SK-N-SH (cell line): Measurements from ENCODE around the gene MRTFB. TPM values are rescaled to one million over a fixed set of nuclear protein-coding genes. Genes with fewer than 3 reads are reported as not detected.

Experiments
- CTCF ChIA-PET: fragments of 300-600, 350-600 bp; formaldehyde crosslinking; extraction: SDS; loops from one replicate; lab custom pipeline; 2021; lab: Yijun Ruan, JAX
- POLR2A ChIA-PET: fragments of 350-600 bp; sonication (Branson Sonifier 250); formaldehyde crosslinking; extraction: SDS; loops from one replicate; lab custom pipeline; 2020; ENCODE audit warnings: antibody characterized with exemption, inconsistent platforms; lab: Yijun Ruan, JAX
- DNase-seq: peaks from one replicate; pipeline ENCODE4 v3.0.0; 2012
- H2AFZ ChIP-seq: fragments of 200-600 bp; sonication (generic); 2 replicates; pipeline ENCODE4 v1.8.1; 2016; ENCODE audit warnings: antibody characterized with exemption, mild to moderate bottlenecking, low read depth
- H3F3A ChIP-seq: fragments of 200-600 bp; sonication (generic); replicated peaks from 2 replicates; pipeline ENCODE3; 2016; ENCODE audit warnings: antibody characterized with exemption, mild to moderate bottlenecking; ENCODE audit not compliant: insufficient read depth
- H3K27ac ChIP-seq, 2 experiments: fragments of 200-500 bp in 1 of 2; fragments of 200-600 bp in 1 of 2; sonication (Bioruptor generic) in 1 of 2; sonication (generic), shearing (Covaris generic) in 1 of 2; 2 replicates each; pipeline versions ENCODE4 v1.5.1 to v1.6.1; 2014 to 2016; ENCODE audit warnings: low read depth in 2 of 2, inconsistent platforms in 1 of 2, low read length in 1 of 2, mild to moderate bottlenecking in 1 of 2, mixed read lengths in 1 of 2
- H3K27me3 ChIP-seq: fragments of 200-600 bp; sonication (generic), shearing (Covaris generic); 2 replicates; pipeline ENCODE4 v1.6.1; 2016; ENCODE audit warnings: mixed run types; ENCODE audit not compliant: insufficient read depth
- H3K36me3 ChIP-seq, 2 experiments: fragments of 200-500 bp in 1 of 2; fragments of 200-600 bp in 1 of 2; sonication (Bioruptor generic) in 1 of 2; sonication (generic) in 1 of 2; replicated peaks in 1 of 2; 2 replicates each; pipeline versions ENCODE3 to v1.5.1; 2014 to 2016; ENCODE audit warnings: low read length in 1 of 2, mild to moderate bottlenecking in 1 of 2; ENCODE audit not compliant: insufficient read depth in 2 of 2, control insufficient read depth in 1 of 2
- H3K4me1 ChIP-seq, 2 experiments: fragments of 200-500 bp in 1 of 2; fragments of 200-600 bp in 1 of 2; sonication (Bioruptor generic) in 1 of 2; sonication (generic), shearing (Covaris generic) in 1 of 2; 2 replicates each; pipeline versions ENCODE4 v1.5.1 to v1.6.1; 2014 to 2016; ENCODE audit warnings: low read depth in 1 of 2, low read length in 1 of 2, mixed run types in 1 of 2; ENCODE audit not compliant: insufficient read depth in 2 of 2, control insufficient read depth in 1 of 2
- H3K4me2 ChIP-seq: fragments of 200-600 bp; sonication (generic), shearing (Covaris generic); 2 replicates; pipeline ENCODE4 v1.6.1; 2017; ENCODE audit warnings: mixed run types
- H3K4me3 ChIP-seq, 2 experiments: fragments of 200-500 bp in 1 of 2; fragments of 200-600 bp in 1 of 2; sonication (Bioruptor generic) in 1 of 2; sonication (generic), shearing (Covaris generic) in 1 of 2; 2 replicates each; pipeline versions ENCODE4 v1.5.1 to v1.8.1; 2014 to 2016; ENCODE audit warnings: low read depth in 2 of 2, inconsistent platforms in 1 of 2, low read length in 1 of 2, mild to moderate bottlenecking in 1 of 2, mixed read lengths in 1 of 2, moderate library complexity in 1 of 2
- H3K79me2 ChIP-seq: fragments of 200-600 bp; sonication (generic); 2 replicates; pipeline ENCODE4 v1.8.1; 2017; ENCODE audit warnings: mild to moderate bottlenecking; ENCODE audit not compliant: insufficient read depth
- H3K9ac ChIP-seq: fragments of 200-600 bp; sonication (generic); 2 replicates; pipeline ENCODE4 v1.6.1; 2017; ENCODE audit warnings: mixed run types
- H3K9me2 ChIP-seq: fragments of 200-600 bp; sonication (generic); 2 replicates; pipeline ENCODE4 v1.6.1; 2017; ENCODE audit warnings: mixed run types
- H3K9me3 ChIP-seq: fragments of 200-600 bp; sonication (generic); 2 replicates; pipeline ENCODE4 v1.6.1; 2017; ENCODE audit warnings: mixed run types, mild to moderate bottlenecking, moderate library complexity
- H4K20me1 ChIP-seq: fragments of 200-600 bp; sonication (generic); 2 replicates; pipeline ENCODE4 v1.6.1; 2017; ENCODE audit warnings: mild to moderate bottlenecking, mixed run types; ENCODE audit not compliant: insufficient read depth
- EP300 ChIP-seq, 2 experiments: IDR thresholded peaks; 2 replicates each; pipeline versions ENCODE4 v1.4.0 to v1.6.1; 2012; ENCODE audit warnings: borderline replicate concordance in 1 of 2, low read depth in 1 of 2, low read length in 1 of 2
- FOSL2 ChIP-seq: IDR thresholded peaks from 2 replicates; pipeline ENCODE4 v1.4.0; 2012; ENCODE audit warnings: low read depth, mild to moderate bottlenecking, moderate library complexity, borderline replicate concordance
- FOXJ3 ChIP-seq: sonication (generic); formaldehyde crosslinking; IDR thresholded peaks from 2 replicates; pipeline ENCODE4 v1.5.1; 2020; ENCODE audit warnings: mild to moderate bottlenecking, missing genetic modification reagents
- FOXM1 ChIP-seq: IDR thresholded peaks from 2 replicates; pipeline ENCODE4 v1.4.0; 2012; ENCODE audit warnings: low read depth, mild to moderate bottlenecking
- GABPA ChIP-seq: IDR thresholded peaks from 2 replicates; pipeline ENCODE4 v1.4.0; 2012; ENCODE audit warnings: low read depth, mild to moderate bottlenecking
- GATA2 ChIP-seq: sonication (generic); formaldehyde crosslinking; IDR thresholded peaks from 2 replicates; pipeline ENCODE4 v1.5.0; 2020; ENCODE audit warnings: mild to moderate bottlenecking, missing genetic modification reagents
- JUND ChIP-seq: IDR thresholded peaks from 2 replicates; pipeline ENCODE4 v1.4.0; 2012
- MEF2A ChIP-seq: IDR thresholded peaks from 2 replicates; pipeline ENCODE4 v1.4.0; 2012; ENCODE audit warnings: low read depth, borderline replicate concordance
- NRF1 ChIP-seq: IDR thresholded peaks from 2 replicates; pipeline ENCODE4 v1.6.1; 2012; ENCODE audit warnings: low read depth, mild to moderate bottlenecking, low read length
- PBX3 ChIP-seq: IDR thresholded peaks from 2 replicates; pipeline ENCODE4; 2012
- TCF12 ChIP-seq: IDR thresholded peaks from 2 replicates; pipeline ENCODE4 v1.4.0; 2012
- WGBS: methylation state at CpG from one replicate; pipeline ENCODE4 v1.1.6; 2017; ENCODE audit warnings: low lambda C conversion rate; 5-methylcytosine and 5-hydroxymethylcytosine counted together
- polyA plus RNA-seq, 3 experiments: library from polyadenylated mRNA; depleted of rRNA; stranded (reverse); fragments of >200 nt; gene quantifications; 2 replicates each; pipeline ENCODE4 v1.2.3, GENCODE V29; 2012
- TF ChIP-seq, protein P1 (sequence below): fragments of 150-350 bp; IDR thresholded peaks from 2 replicates; pipeline ENCODE4 v1.6.1; 2017; ENCODE audit warnings: antibody characterized with exemption, low read length, low read depth, borderline replicate concordance
- TF ChIP-seq, protein P2 (sequence below): IDR thresholded peaks from 2 replicates; pipeline ENCODE4 v1.4.0; 2012; ENCODE audit warnings: low read depth, borderline replicate concordance
- TF ChIP-seq, protein P3 (sequence below): IDR thresholded peaks from 2 replicates; pipeline ENCODE4 v1.6.1; 2012; ENCODE audit warnings: mild to moderate bottlenecking, low read depth, low read length, moderate library complexity

Gene MRTFB
- polyA plus RNA-seq, 1 of the 3 experiments (the other 2 are of a cell fraction) = 3.3 TPM

DNA sequence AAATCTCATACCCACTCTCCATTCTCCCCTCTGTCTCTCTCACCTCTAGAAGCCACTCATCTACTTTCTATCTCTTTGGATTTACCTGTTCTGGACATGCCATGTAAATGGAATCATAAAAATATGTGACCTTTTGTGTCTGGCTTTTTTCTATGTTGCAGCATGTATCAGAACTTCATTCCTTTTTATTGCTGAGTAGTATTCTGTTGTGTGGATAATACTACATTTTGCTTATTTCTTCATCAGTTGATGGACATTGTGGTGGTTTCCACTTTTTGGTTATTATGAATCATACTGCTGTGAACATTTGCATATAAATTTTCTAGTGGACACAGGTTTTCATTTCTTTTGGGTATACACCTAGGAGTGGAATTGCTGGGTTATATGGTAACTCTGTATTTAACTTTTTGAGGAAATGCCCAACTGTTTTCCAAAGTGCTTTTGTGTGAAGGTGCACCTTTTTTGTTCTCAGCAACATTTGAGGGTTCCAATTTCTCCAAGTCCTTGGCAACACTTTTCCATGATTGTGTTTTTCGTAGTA lies 18.2 kb downstream of the MRTFB start:
- no peaks in the 10 kb centered on the region for H3K9me2 ChIP-seq
- POLR2A ChIA-PET = no interaction called here
- no peak overlapping the region for H3K4me3 ChIP-seq
- H3K27ac ChIP-seq = no peak overlapping the region
- CTCF ChIA-PET = interaction anchor here (1.4 kb wide), 1 partner anchor 166 kb away, joined by 3 read pairs; no protein-coding TSS in a partner anchor
- no peak overlapping the region for H3K4me2 ChIP-seq
- H3K4me1 ChIP-seq = peaks cover 3 to 19% of the 10 kb centered on the region in 2 experiments; a peak in 3 of 4 replicates
- H3K9ac ChIP-seq = no peak overlapping the region
- TF ChIP-seq FOSL2 = no peak
- TF ChIP-seq, protein P1, sequence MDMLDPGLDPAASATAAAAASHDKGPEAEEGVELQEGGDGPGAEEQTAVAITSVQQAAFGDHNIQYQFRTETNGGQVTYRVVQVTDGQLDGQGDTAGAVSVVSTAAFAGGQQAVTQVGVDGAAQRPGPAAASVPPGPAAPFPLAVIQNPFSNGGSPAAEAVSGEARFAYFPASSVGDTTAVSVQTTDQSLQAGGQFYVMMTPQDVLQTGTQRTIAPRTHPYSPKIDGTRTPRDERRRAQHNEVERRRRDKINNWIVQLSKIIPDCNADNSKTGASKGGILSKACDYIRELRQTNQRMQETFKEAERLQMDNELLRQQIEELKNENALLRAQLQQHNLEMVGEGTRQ = no peak
- no peak for TF ChIP-seq FOXM1
- no peak for TF ChIP-seq FOXJ3 (CRISPR knock-in tag)
- no peak for TF ChIP-seq TCF12
- no peak for TF ChIP-seq JUND
- TF ChIP-seq PBX3 = no peak
- TF ChIP-seq GABPA = no peak
- TF ChIP-seq, protein P2, sequence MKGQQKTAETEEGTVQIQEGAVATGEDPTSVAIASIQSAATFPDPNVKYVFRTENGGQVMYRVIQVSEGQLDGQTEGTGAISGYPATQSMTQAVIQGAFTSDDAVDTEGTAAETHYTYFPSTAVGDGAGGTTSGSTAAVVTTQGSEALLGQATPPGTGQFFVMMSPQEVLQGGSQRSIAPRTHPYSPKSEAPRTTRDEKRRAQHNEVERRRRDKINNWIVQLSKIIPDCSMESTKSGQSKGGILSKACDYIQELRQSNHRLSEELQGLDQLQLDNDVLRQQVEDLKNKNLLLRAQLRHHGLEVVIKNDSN = no peak
- TF ChIP-seq, protein P3, sequence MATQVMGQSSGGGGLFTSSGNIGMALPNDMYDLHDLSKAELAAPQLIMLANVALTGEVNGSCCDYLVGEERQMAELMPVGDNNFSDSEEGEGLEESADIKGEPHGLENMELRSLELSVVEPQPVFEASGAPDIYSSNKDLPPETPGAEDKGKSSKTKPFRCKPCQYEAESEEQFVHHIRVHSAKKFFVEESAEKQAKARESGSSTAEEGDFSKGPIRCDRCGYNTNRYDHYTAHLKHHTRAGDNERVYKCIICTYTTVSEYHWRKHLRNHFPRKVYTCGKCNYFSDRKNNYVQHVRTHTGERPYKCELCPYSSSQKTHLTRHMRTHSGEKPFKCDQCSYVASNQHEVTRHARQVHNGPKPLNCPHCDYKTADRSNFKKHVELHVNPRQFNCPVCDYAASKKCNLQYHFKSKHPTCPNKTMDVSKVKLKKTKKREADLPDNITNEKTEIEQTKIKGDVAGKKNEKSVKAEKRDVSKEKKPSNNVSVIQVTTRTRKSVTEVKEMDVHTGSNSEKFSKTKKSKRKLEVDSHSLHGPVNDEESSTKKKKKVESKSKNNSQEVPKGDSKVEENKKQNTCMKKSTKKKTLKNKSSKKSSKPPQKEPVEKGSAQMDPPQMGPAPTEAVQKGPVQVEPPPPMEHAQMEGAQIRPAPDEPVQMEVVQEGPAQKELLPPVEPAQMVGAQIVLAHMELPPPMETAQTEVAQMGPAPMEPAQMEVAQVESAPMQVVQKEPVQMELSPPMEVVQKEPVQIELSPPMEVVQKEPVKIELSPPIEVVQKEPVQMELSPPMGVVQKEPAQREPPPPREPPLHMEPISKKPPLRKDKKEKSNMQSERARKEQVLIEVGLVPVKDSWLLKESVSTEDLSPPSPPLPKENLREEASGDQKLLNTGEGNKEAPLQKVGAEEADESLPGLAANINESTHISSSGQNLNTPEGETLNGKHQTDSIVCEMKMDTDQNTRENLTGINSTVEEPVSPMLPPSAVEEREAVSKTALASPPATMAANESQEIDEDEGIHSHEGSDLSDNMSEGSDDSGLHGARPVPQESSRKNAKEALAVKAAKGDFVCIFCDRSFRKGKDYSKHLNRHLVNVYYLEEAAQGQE = no peak
- no peak for TF ChIP-seq GATA2 (CRISPR knock-in tag)
- TF ChIP-seq MEF2A = no peak
- no peak for TF ChIP-seq NRF1
- TF ChIP-seq EP300 (IDR thresholded peaks at IDR 0.05; ENCODE audit: borderline replicate concordance in 1 of 2, low read depth in 1 of 2, low read length in 1 of 2) = no peak
- TF ChIP-seq, all 33 proteins: peak for 0
- no peaks in the 10 kb centered on the region for H4K20me1 ChIP-seq
- no peaks in the 10 kb centered on the region for H3K36me3 ChIP-seq
- 96% methylated on average over 1 of the region's 1 CpG for WGBS
- peaks cover 10% of the 10 kb centered on the region for H3K79me2 ChIP-seq
- no peak overlapping the region for H2AFZ ChIP-seq
- no peaks in the 10 kb centered on the region for H3F3A ChIP-seq
- H3K9me3 ChIP-seq = no peaks in the 10 kb centered on the region
- DNase-seq = no peak
- no peaks in the 10 kb centered on the region for H3K27me3 ChIP-seq
